ENCODE data around the gene ENAM.
A peak's percentile ranks its signal among the peaks of the same experiment; 100 is the strongest.

The ENAM gene, protein sequence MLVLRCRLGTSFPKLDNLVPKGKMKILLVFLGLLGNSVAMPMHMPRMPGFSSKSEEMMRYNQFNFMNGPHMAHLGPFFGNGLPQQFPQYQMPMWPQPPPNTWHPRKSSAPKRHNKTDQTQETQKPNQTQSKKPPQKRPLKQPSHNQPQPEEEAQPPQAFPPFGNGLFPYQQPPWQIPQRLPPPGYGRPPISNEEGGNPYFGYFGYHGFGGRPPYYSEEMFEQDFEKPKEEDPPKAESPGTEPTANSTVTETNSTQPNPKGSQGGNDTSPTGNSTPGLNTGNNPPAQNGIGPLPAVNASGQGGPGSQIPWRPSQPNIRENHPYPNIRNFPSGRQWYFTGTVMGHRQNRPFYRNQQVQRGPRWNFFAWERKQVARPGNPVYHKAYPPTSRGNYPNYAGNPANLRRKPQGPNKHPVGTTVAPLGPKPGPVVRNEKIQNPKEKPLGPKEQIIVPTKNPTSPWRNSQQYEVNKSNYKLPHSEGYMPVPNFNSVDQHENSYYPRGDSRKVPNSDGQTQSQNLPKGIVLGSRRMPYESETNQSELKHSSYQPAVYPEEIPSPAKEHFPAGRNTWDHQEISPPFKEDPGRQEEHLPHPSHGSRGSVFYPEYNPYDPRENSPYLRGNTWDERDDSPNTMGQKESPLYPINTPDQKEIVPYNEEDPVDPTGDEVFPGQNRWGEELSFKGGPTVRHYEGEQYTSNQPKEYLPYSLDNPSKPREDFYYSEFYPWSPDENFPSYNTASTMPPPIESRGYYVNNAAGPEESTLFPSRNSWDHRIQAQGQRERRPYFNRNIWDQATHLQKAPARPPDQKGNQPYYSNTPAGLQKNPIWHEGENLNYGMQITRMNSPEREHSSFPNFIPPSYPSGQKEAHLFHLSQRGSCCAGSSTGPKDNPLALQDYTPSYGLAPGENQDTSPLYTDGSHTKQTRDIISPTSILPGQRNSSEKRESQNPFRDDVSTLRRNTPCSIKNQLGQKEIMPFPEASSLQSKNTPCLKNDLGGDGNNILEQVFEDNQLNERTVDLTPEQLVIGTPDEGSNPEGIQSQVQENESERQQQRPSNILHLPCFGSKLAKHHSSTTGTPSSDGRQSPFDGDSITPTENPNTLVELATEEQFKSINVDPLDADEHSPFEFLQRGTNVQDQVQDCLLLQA

GRCh38 chr4:70628444-70628843 lies at the start of gene ENAM:
ENAM (plus strand) TSS chr4:70628744; CDS start chr4:70629501, 757 bp downstream.
- no peak for DNase-seq (ENCODE audit: low spot score)

DNA sequence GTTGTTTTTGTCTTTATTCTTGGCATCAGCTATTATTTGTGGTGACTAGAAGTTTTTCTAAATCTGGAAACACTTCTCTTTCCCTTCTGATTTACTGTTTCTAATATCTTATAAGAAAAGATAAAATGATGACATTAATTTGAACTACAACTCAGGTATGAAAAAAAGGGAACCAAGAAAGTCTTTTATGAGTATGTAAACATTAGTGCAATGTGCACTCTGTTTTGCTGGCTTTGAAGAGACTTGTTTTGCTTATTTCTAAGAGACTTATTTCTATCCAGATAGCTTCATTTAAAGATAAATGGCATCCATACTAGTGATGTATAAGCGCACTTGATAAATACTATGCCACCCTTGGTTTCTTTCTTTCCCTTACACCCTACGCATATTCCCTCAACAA lies 46.6 kb upstream of the ENAM start:
- no peak for DNase-seq (ENCODE audit: low spot score)

DNA sequence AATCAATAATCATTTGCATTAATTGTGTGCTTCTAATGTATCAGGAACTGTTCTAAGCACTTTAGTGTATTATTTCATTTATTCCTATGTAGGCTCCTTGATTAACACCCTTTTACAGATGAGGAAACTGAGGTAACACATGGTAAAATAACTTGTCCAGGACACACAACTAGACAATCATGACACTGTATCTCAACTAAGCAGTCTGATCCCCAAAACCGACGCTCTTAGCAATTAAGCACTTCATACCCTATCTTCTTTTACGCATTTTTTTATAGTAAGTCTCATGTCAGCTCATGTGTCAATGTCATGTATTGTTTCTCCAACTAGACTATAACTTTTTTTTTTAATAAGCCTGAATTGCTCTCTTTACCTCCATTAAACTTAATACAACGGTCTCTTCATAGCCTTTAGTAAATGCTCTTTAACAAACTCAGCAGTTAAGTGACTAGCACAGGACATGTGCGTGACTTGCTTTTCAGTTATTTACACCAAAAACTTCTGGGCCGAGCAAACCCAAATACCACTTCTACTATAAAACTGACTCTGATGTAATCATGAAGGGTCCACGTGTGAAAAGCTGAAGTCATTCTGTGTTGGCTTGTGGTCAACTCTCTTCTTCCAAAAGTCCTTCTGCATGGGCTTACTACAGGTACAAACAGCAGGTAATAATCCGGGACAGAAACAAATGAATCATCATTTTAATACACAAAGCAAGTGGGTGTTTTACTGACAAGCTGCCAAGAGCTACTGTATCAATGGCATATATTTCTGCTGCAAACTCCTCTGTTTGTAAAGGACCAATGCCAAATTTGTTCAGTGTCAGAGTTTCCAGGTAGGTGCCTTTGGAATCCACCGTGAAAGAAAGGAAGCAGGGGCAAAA lies 44.4 kb upstream of the ENAM start:
- DNase-seq (ENCODE audit: low spot score), result no peak

DNA sequence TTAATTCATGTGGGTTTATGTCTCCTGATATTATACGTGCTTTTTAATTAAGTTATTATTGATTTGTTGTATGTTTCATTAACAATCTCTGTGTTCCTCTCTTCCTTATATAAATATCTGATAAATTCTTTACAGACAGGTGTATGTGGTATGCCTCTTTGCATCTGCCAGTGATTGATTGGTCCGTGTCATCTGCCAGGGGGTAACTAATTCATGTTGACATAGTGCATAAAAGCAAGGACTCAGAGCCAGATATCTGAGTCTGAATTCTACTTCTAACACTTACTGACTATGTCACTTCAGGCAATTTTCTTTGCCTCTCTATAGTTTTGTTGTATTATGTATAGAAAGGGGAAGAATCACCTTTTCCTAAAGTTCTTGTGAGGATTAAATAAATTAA lies 41.7 kb upstream of the ENAM start:
- DNase-seq (ENCODE audit: low spot score), result no peak

DNA sequence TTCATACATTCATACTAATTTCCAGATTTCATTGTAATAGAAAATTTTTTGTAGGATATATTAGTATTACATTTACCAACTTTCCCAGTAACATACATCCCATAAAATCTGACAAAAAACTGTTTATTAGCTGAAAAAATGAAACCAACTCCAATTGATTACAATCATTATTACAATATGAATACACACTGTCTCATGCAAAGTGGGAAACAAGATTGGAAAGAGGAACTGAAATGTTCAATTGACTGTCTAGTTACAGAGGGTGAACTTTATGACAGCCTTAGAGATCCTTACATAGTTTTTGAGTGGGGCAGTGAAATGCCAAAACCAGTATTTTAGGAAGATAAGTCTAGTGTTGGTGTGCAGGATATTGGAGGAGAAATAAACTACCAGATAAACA lies 38.8 kb upstream of the ENAM start:
- DNase-seq (ENCODE audit: low spot score), result no peak

GRCh38 chr4:70591955-70592582 lies 36.5 kb upstream of the ENAM start, which contains the start of gene AMBN:
AMBN (plus strand) TSS chr4:70592256; CDS start chr4:70592359, 103 bp downstream.
- DNase-seq (ENCODE audit: low spot score), result no peak

- no peak for DNase-seq (ENCODE audit: low spot score)
Observed at GRCh38 chr4:70594196-70594595, 34.3 kb upstream of the ENAM start.

DNA sequence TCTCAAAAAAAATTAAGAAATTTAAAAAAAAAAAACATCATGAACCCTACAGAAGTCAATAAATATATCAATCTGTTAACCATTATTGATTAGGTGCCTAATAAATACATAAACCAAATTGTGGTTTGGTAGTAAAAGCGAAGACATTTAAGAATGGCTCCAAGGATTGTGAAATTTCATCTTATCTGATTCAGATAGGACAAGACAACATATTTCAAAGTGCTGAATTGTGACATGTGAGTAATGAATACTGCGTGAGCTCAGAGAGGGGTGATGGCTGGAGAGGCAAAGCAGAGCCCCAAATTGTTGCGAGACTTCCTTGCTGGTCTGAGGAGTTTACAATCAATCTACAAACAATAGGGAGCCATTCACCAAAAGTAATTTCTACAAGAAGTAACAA lies 28.2 kb upstream of the ENAM start:
- DNase-seq (ENCODE audit: low spot score), result no peak

DNA sequence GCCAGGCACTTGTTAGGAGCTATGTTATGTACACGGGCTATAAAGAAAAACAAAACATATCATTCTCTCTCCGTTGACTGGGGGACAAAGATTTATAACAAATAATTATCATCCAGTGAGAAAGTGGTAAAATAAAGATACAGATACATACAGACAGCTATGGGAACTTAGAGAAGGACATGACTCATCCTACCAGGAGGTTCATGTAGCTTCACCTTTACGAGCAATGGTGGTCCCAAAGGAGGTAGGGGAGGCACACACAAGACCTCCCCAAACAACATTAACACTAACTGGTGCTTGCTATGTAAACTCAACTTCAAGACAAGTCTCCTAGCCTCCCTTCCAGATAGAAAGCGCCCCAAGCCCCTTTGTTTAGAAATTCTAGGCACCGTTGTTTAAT lies 27.6 kb upstream of the ENAM start:
- DNase-seq (ENCODE audit: low spot score), result no peak

DNA sequence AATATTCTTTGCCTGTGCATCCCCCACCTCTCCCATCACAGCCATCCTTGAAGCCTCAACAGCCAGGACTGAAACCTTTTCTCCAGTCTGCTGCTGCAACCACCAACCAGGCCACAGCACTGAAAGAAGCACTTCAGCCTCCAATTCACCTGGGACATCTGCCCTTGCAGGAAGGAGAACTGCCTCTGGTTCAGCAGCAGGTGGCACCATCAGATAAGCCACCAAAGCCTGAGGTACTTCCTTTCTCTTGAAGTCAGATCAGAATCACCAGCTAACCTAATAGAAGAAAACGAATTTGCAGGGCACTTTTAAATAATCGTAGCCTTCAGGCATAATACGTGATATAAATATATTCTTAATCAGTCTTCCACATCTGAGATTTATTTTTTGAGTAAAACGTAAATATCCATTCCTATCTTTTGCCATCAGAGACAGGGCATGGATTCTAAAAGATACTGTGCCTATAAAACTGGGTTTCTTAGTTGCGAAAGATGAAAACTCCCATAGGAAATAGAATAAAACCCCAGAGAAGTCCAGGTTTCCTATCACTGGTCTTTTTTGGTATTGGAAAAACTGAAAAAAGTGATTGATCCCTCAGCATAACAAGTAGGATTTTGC lies 27.0 kb upstream of the ENAM start:
- peak; percentile 65 for DNase-seq (ENCODE audit: low spot score)

GRCh38 chr4:70603856-70604255 lies 24.7 kb upstream of the ENAM start:
- no peak for DNase-seq (ENCODE audit: low spot score)

GRCh38 chr4:70606459-70606858 lies 22.1 kb upstream of the ENAM start:
- DNase-seq (ENCODE audit: low spot score), result no peak

DNA sequence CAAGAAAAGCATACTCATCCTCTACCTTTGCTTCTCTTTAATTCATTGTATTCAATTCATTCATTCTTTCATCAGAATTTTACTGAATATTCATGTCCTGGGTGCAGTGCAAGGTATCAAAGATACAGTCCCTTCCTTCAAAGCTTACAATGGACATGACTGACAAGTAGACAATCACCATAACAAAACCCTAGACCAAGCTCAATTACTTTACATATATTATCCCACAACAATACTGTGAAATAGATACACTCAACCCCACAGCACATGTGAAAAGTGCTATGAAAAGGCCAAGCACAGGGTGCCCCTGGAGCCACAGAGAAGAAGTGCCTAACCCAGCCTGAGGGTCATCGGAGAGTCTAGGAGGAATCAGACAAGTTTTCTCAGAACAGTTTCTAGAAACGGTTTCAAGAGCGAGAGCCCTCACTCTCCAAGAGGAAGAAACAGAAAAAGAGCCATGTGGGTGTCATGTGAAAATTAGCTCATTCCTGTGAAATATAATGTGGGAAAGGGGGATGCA lies 21.1 kb upstream of the ENAM start:
- no peak for DNase-seq (ENCODE audit: low spot score)

- DNase-seq (ENCODE audit: low spot score), result no peak
Observed at GRCh38 chr4:70608324-70608723, 20.2 kb upstream of the ENAM start.

- DNase-seq (ENCODE audit: low spot score), result no peak
Observed at GRCh38 chr4:70613306-70614183, 15.0 kb upstream of the ENAM start.

DNA sequence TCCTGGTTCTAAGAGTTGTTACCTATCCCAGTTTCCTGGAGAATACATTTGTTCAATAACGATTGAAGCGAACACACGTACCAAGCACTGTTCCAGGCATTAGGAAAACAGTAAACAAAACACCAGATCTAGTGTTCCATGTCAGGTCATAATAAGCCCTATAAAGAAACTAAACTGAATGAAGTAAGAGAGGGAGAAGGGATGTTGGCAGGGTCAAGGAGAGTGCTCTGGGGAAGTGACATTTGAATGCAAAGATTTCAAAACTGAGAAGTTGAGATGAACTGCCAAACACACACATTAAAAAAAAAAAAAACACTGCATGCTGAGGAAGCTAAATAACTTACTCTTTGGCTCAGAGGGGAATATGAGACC lies 14.4 kb upstream of the ENAM start:
- DNase-seq (ENCODE audit: low spot score), result no peak

DNA sequence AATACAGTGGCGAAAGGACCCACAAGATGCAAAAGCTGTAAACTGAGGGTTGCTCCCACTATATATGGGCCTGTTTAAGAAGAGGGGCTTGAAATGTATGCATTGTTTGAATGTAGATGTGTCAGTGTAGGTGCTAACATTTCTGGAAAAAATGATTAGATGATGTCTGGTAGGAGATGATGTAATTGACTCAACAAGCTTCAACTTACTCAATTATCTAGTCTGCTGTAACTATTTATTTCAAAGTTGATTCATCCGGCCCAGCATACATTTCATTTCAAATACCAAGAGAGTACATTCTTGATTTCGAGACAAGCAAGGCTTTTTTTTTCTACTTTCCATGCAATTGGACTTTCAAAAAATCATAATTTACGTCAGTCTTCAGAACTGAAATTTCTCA lies 9.3 kb upstream of the ENAM start:
- DNase-seq (ENCODE audit: low spot score), result no peak

- DNase-seq (ENCODE audit: low spot score), result no peak
Observed at GRCh38 chr4:70619778-70620177, 8.8 kb upstream of the ENAM start.

GRCh38 chr4:70623323-70623722 lies 5.2 kb upstream of the ENAM start:
- DNase-seq (ENCODE audit: low spot score), result no peak
